ENCODE measurements around the gene FXYD5. TPM values are rescaled to one million over a fixed set of nuclear protein-coding genes. Genes with fewer than 3 reads are reported as not detected.
"Not testable (repeated sequence)": the region's sequence is repeated elsewhere in the genome, so short reads cannot be mapped to it uniquely, and the experiment has no call there.

Gene FXYD5
- total and polyA plus RNA-seq, 4 donors, result 9.3 to 52.5 (median 21.8) TPM

DNA sequence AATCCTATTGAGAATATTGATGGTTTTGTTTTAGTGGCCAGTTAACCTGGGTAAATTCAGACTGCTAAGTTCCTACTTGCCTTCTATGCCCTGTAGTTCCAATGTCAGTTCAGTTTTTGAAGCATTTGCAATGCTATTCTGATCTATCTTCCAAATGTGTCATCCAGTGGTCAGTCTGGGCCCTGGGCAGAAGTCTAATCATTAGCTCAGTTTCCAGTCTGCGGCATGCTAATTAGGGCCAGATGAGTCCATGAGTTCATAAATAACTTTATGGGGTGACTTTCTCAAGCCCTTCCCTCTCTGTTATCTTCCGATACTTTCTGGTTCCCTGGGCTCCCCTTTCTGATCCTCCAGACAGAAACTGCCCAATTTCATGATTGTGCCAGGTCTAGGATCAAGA is 41.3 kb downstream of the FXYD5 start:
- no peaks in the 10 kb centered on the region for H3K9me3 ChIP-seq (ENCODE audit: control insufficient read depth, insufficient read depth, low read length)
- DNase-seq (ENCODE audit: low read depth in 4 of 6, low spot score in 6 of 6), result no peak
- no peaks in the 10 kb centered on the region for H3K27me3 ChIP-seq (ENCODE audit: control insufficient read depth, insufficient read depth, low read length)
- no peak overlapping the region for H3K27ac ChIP-seq (ENCODE audit: low read depth, low read length)
- H3K4me1 ChIP-seq (ENCODE audit: control insufficient read depth, insufficient read depth, low read length), result no peaks in the 10 kb centered on the region
- H3K36me3 ChIP-seq (ENCODE audit: control insufficient read depth, insufficient read depth, low read length), result no peaks in the 10 kb centered on the region
- no peak overlapping the region for H3K4me3 ChIP-seq (ENCODE audit: low read depth, low read length)
- WGBS (ENCODE audit: insufficient coverage), result no CpG with 5 or more reads among the region's 2 CpGs

DNA sequence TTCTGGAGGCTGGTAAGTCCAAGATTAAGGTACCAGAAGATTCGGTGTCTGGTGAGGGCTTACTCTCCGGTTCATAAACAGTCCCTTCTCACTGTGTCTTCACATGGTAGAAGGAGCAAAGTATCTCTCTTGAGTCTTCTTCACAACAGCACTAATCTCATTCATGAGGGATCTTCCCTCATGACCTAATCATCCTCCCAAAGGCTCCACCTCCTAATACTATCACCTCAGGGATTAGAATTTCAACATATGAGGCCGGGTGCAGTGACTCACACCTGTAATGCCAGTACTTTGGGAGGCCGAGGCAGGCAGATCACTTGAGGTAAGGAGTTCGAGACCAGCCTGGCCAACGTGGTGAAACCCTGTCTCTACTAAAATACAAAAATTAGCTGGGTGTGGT is 42.3 kb downstream of the FXYD5 start:
- not testable (repeated sequence) for H3K9me3 ChIP-seq (ENCODE audit: control insufficient read depth, insufficient read depth, low read length); H3K4me1 ChIP-seq (ENCODE audit: control insufficient read depth, insufficient read depth, low read length); H3K27me3 ChIP-seq (ENCODE audit: control insufficient read depth, insufficient read depth, low read length); H3K4me3 ChIP-seq (ENCODE audit: low read depth, low read length); DNase-seq (ENCODE audit: low read depth in 4 of 6, low spot score in 6 of 6); H3K27ac ChIP-seq (ENCODE audit: low read depth, low read length); H3K36me3 ChIP-seq (ENCODE audit: control insufficient read depth, insufficient read depth, low read length)
- WGBS (ENCODE audit: insufficient coverage), result 100% methylated on average over 1 of the region's 6 CpGs

DNA sequence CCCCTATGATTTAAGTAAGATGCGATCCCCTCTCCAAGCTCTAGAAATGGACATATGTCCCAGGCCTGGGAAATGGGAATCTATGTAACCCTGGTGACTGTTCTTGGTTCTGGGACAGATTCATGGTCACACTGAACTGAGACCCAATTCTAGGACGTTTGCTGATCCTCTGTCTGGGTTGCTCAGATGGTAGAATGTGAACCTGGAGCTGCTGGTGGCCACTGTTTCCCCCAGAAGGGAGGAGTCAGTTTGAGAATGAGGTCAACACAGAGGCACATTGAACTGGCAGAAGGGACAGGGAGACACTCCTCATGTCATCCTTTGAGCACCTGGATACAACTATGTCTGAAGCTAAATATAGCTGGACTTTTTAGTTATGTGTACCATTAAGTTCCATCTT is 44.9 kb downstream of the FXYD5 start:
- 60% methylated on average over 2 of the region's 2 CpGs for WGBS (ENCODE audit: insufficient coverage)
- no peak overlapping the region for H3K4me3 ChIP-seq (ENCODE audit: low read depth, low read length)

DNA sequence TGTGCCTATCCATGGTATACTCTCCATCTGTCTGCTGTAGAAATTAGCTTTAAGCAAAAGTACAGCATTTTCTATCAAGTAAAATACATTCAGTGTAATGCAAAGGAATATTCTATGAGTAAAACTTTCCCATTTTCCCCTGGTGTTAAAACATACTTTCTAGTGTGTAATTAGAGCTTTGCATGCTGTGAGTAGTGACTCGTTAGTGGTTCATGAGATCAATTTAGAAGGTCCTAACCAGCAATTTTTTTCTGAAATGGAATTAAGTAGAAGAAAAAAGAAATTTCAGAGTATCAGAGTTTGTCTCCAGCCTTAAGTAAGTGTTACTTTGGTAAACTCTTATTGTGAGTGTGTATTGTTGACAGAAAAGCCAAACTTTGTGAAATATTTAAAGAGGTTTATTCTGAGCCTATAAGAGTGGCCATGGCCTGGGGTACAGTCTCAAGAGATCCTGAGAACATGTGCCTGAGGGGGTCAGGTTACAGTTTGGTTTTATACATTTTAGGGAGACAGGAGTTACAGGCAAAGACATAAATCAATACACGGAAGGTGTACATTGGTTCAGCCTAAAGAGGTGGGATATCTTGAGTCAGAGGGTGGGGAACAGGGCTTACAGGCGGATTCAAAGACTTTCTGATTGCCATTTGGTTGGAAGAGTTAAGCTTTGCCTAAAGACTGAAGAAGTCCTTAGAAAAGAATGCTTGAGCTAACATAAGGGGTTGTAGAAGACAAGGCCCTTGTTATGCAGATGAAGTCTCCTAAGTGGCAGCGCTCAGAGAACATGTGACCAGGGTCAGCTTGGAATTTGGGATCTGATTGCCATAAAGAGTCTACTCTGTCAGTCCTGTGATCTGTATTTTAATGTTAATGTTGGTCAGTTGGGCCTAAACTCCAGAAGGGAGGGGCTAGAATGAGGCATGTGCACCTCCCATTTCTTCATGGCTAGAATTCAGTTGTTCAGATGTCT is 48.5 kb downstream of the FXYD5 start:
- no peaks in the 10 kb centered on the region for H3K9me3 ChIP-seq (ENCODE audit: control insufficient read depth, insufficient read depth, low read length)
- H3K27ac ChIP-seq (ENCODE audit: low read depth, low read length), result no peak overlapping the region
- no peaks in the 10 kb centered on the region for H3K4me1 ChIP-seq (ENCODE audit: control insufficient read depth, insufficient read depth, low read length)
- 56% methylated on average over 3 of the region's 4 CpGs for WGBS (ENCODE audit: insufficient coverage)
- no peak for DNase-seq (ENCODE audit: low read depth in 4 of 6, low spot score in 6 of 6)
- no peak overlapping the region for H3K4me3 ChIP-seq (ENCODE audit: low read depth, low read length)
- no peaks in the 10 kb centered on the region for H3K36me3 ChIP-seq (ENCODE audit: control insufficient read depth, insufficient read depth, low read length)
- no peaks in the 10 kb centered on the region for H3K27me3 ChIP-seq (ENCODE audit: control insufficient read depth, insufficient read depth, low read length)

More for the DNA sequence above, 44.9 kb downstream of the FXYD5 start:
- Histone ChIP-seq H3K27ac (ENCODE audit: low read depth, low read length) (no peak overlapping the region), H3K27me3 (ENCODE audit: control insufficient read depth, insufficient read depth, low read length) (no peaks in the 10 kb centered on the region), H3K4me1 (ENCODE audit: control insufficient read depth, insufficient read depth, low read length) (no peaks in the 10 kb centered on the region), H3K36me3 (ENCODE audit: control insufficient read depth, insufficient read depth, low read length) (no peaks in the 10 kb centered on the region), H3K9me3 (ENCODE audit: control insufficient read depth, insufficient read depth, low read length) (no peaks in the 10 kb centered on the region)
- DNase-seq (ENCODE audit: low read depth in 4 of 6, low spot score in 6 of 6), result no peak

DNA sequence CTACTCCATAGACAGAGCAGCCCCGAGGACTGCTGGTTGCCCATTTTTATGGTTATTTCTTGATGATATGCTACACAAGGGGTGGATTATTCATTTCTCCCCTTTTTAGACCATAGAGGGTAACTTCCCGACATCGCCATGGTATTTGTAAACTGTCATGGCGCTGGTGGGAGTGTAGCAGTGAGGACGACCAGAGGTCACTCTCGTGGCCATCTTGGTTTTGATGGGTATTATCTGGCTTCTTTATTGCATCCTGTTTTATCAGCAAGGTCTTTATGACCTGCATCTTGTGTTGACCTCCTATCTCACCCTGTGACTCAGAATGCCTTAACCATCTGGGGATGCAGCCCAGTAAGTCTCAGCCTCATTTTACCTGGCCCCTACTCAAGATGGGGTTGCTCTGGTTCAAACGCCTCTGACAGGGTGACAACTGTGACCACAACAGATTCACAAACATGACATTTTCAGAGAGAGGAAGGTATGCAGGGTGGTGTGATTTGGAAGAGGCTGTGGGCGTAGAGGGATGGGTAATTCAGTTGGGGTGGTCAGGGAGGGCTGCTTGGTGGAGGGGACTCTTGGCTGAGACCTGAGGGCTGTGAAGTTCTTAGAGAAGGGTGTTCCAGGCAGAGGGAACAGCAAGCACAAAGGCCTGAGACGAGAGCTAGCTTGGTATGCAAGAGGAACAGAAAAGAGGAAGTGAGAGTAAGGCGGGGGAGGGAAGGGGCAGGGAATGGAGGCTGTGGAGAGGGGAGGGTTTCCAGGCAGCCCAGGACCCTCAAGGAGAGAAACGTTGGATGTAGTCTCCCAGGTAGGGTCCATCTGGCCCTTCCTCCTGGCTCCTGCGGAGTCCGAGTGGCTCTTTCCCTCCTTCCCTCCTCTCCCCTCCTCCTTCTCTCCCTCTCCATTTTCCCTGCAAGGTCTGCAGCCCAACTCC is 50.5 kb downstream of the FXYD5 start:
- Histone ChIP-seq H3K4me1 (ENCODE audit: control insufficient read depth, insufficient read depth, low read length) (no peaks in the 10 kb centered on the region), H3K36me3 (ENCODE audit: control insufficient read depth, insufficient read depth, low read length) (no peaks in the 10 kb centered on the region), H3K27ac (ENCODE audit: low read depth, low read length) (no peak overlapping the region), H3K4me3 (ENCODE audit: low read depth, low read length) (no peak overlapping the region), H3K9me3 (ENCODE audit: control insufficient read depth, insufficient read depth, low read length) (no peaks in the 10 kb centered on the region), H3K27me3 (ENCODE audit: control insufficient read depth, insufficient read depth, low read length) (no peaks in the 10 kb centered on the region)
- DNase-seq (ENCODE audit: low read depth in 4 of 6, low spot score in 6 of 6), result no peak
- WGBS (ENCODE audit: insufficient coverage), result 78% methylated on average over 8 of the region's 13 CpGs

DNA sequence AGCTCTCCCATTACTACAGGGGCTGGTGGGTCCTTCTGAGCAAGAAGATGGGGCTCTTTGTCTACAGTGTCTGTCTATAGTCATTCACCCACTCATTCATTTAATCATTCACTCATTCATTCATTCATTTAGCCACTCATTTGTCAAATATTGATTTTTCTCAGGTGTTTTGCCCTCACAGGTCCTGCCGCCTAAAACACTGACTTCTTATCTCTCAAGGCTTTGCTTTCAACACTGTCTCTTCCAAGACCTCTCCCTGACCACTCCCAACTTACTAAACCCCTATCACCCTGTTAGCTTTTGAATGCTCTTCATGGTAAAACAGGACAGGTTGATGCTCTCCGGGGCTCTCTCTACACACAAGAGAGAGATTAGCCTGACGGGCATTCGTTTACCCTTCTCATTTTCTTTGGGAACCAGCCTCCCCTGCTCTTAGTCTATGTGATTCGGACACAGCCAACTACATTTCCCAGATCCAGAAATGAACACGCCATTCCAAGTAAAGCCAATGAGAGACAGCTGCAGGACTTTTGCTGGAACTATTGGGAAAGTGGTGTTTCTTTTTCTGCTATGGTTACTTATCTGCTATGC is 51.3 kb downstream of the FXYD5 start:
- H3K27ac ChIP-seq (ENCODE audit: low read depth, low read length), result no peak overlapping the region
- H3K36me3 ChIP-seq (ENCODE audit: control insufficient read depth, insufficient read depth, low read length), result no peaks in the 10 kb centered on the region
- H3K9me3 ChIP-seq (ENCODE audit: control insufficient read depth, insufficient read depth, low read length), result no peaks in the 10 kb centered on the region
- H3K27me3 ChIP-seq (ENCODE audit: control insufficient read depth, insufficient read depth, low read length), result no peaks in the 10 kb centered on the region
- H3K4me3 ChIP-seq (ENCODE audit: low read depth, low read length), result no peak overlapping the region
- H3K4me1 ChIP-seq (ENCODE audit: control insufficient read depth, insufficient read depth, low read length), result no peaks in the 10 kb centered on the region
- WGBS (ENCODE audit: insufficient coverage), result 83% methylated on average over 5 of the region's 6 CpGs
- DNase-seq (ENCODE audit: low read depth in 4 of 6, low spot score in 6 of 6), result no peak

DNA sequence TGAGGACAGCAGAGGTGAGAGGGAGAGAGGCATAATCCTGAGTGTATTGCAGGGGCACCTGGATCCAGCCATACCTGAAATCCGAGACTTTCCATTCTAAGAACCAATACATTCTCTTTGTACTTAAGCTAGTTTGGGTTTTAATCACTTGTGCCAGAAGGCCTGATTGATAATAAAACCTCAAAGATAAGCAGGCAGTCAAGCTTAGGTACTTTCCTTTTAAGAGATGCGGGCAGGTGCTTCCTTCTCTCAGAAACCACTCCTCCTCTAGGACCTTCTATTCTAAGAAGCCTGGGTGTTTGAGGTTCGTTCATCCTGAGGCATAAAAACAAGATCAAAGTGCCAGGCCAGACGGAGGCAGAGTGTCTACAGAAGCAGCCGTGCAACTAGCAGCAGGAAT is 51.8 kb downstream of the FXYD5 start:
- DNase-seq (ENCODE audit: low read depth in 4 of 6, low spot score in 6 of 6), result no peak
- Histone ChIP-seq H3K4me3 (ENCODE audit: low read depth, low read length) (no peak overlapping the region), H3K9me3 (ENCODE audit: control insufficient read depth, insufficient read depth, low read length) (no peaks in the 10 kb centered on the region), H3K27ac (ENCODE audit: low read depth, low read length) (no peak overlapping the region), H3K27me3 (ENCODE audit: control insufficient read depth, insufficient read depth, low read length) (no peaks in the 10 kb centered on the region), H3K36me3 (ENCODE audit: control insufficient read depth, insufficient read depth, low read length) (no peaks in the 10 kb centered on the region), H3K4me1 (ENCODE audit: control insufficient read depth, insufficient read depth, low read length) (no peaks in the 10 kb centered on the region)
- 69% methylated on average over 3 of the region's 5 CpGs for WGBS (ENCODE audit: insufficient coverage)

DNA sequence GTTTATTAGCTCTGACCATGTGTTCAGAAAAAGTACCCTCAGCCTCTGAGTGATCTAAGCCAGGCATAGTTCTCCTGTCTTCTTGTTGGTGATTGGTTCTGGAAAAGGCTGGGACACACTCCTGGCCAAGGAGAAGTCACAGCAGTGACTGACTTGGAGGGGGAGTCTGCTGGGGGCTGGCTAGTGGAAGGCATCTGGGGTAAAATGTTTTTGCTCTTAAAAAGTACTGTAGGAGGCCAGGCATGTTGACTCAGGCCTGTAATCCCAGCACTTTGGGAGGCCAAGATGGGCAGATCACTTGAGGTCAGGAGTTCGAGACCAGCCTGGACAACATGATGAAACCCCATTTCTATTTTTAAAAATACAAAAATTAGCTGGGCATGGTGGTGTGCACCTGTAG is 52.3 kb downstream of the FXYD5 start:
- H3K9me3 ChIP-seq (ENCODE audit: control insufficient read depth, insufficient read depth, low read length), result no peaks in the 10 kb centered on the region
- 100% methylated on average over 1 of the region's 1 CpG for WGBS (ENCODE audit: insufficient coverage)
- DNase-seq (ENCODE audit: low read depth in 4 of 6, low spot score in 6 of 6), result no peak

DNA sequence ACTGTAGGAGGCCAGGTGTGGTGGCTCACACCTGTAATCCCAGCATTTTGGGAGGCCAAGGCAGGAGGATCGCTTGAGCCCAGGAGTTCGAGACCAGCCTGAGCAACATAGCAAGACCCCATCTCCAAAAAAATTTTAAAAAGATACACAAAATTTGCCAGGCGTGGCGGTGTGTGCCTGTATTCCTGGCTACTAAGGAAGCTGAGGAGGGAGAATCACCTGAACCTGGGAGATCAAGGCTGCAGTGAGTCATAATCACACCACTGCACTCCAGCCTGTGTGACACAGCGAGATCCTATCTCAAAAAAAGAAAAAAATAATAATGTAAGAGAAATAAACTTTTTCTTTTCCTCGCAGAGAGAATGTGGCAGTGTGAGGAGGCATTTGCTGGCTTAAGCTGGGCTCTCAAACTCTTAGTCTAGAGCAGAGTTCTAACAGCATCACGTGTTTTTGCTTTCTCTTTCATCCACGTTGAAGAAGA is 52.9 kb downstream of the FXYD5 start:
- no peak overlapping the region for H3K27ac ChIP-seq (ENCODE audit: low read depth, low read length)
- no peaks in the 10 kb centered on the region for H3K9me3 ChIP-seq (ENCODE audit: control insufficient read depth, insufficient read depth, low read length)
- H3K36me3 ChIP-seq (ENCODE audit: control insufficient read depth, insufficient read depth, low read length), result no peaks in the 10 kb centered on the region
- H3K27me3 ChIP-seq (ENCODE audit: control insufficient read depth, insufficient read depth, low read length), result no peaks in the 10 kb centered on the region
- no peak for DNase-seq (ENCODE audit: low read depth in 4 of 6, low spot score in 6 of 6)
- H3K4me1 ChIP-seq (ENCODE audit: control insufficient read depth, insufficient read depth, low read length), result no peaks in the 10 kb centered on the region
- WGBS (ENCODE audit: insufficient coverage), result 100% methylated on average over 2 of the region's 8 CpGs
- H3K4me3 ChIP-seq (ENCODE audit: low read depth, low read length), result no peak overlapping the region

More for the DNA sequence above, 52.3 kb downstream of the FXYD5 start:
- no peak overlapping the region for H3K27ac ChIP-seq (ENCODE audit: low read depth, low read length)
- H3K4me3 ChIP-seq (ENCODE audit: low read depth, low read length), result no peak overlapping the region
- no peaks in the 10 kb centered on the region for H3K4me1 ChIP-seq (ENCODE audit: control insufficient read depth, insufficient read depth, low read length)
- no peaks in the 10 kb centered on the region for H3K36me3 ChIP-seq (ENCODE audit: control insufficient read depth, insufficient read depth, low read length)
- no peaks in the 10 kb centered on the region for H3K27me3 ChIP-seq (ENCODE audit: control insufficient read depth, insufficient read depth, low read length)

All from spinal cord (tissue), 10 donors.